ENCODE data around the gene PHC3.
A peak's percentile ranks its signal among the peaks of the same experiment; 100 is the strongest.
"Not testable (repeated sequence)": the region's sequence is repeated elsewhere in the genome, so short reads cannot be mapped to it uniquely, and the experiment has no call there.

The PHC3 gene, protein sequence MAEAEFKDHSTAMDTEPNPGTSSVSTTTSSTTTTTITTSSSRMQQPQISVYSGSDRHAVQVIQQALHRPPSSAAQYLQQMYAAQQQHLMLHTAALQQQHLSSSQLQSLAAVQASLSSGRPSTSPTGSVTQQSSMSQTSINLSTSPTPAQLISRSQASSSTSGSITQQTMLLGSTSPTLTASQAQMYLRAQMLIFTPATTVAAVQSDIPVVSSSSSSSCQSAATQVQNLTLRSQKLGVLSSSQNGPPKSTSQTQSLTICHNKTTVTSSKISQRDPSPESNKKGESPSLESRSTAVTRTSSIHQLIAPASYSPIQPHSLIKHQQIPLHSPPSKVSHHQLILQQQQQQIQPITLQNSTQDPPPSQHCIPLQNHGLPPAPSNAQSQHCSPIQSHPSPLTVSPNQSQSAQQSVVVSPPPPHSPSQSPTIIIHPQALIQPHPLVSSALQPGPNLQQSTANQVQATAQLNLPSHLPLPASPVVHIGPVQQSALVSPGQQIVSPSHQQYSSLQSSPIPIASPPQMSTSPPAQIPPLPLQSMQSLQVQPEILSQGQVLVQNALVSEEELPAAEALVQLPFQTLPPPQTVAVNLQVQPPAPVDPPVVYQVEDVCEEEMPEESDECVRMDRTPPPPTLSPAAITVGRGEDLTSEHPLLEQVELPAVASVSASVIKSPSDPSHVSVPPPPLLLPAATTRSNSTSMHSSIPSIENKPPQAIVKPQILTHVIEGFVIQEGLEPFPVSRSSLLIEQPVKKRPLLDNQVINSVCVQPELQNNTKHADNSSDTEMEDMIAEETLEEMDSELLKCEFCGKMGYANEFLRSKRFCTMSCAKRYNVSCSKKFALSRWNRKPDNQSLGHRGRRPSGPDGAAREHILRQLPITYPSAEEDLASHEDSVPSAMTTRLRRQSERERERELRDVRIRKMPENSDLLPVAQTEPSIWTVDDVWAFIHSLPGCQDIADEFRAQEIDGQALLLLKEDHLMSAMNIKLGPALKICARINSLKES

DNA sequence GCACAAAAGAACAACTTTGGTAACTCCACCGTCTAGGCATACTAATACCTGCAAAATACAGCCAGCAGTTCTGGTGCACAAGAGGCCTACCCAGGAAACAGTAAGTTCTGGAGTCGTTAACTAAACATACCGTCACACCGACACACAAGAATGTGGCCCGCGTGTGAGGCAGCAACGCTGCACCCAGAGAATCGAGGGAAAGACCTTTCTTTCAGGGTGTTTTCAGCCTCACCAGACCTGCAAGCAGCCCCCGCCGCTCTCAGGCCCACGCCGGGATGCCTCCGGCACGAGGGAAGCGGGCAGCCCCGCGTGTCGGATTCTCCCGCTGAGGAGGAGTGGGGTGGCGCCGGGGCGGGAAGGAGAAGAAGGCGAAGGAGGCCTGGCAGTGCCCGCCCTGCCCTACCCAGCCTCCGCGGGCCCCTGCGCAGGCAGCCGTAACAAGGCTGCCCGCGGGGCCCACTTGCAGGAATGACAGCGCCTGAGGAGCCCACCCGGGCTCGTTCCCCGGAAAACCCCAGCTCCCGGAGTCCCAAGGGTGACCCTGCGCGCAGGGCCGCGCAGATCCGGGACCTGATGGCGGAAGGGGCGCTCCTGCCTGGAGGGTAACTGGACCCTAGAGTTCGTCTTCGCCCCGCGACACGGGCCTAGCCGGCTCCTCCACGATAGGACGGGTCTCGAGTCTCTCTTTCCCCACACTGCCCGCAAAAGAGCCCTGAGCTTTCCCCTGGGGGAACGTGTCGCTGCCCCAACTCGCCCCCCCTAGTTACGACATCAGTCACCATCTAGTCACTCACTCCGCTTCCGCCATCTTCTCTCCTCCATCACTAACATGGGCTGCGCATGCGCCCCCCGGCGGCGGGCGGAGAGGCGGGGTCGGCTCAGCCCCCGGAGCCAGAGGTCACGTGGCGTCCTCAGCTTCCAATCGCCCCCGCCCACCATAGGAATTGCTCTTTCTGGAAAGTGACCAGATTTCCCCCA, at the start of gene PHC3:
PHC3 (minus strand) TSS at position 826 of the 978 bp plus-strand sequence; CDS start at position 808, 18 bp downstream.
- peak; percentile 89 for DNase-seq

DNA sequence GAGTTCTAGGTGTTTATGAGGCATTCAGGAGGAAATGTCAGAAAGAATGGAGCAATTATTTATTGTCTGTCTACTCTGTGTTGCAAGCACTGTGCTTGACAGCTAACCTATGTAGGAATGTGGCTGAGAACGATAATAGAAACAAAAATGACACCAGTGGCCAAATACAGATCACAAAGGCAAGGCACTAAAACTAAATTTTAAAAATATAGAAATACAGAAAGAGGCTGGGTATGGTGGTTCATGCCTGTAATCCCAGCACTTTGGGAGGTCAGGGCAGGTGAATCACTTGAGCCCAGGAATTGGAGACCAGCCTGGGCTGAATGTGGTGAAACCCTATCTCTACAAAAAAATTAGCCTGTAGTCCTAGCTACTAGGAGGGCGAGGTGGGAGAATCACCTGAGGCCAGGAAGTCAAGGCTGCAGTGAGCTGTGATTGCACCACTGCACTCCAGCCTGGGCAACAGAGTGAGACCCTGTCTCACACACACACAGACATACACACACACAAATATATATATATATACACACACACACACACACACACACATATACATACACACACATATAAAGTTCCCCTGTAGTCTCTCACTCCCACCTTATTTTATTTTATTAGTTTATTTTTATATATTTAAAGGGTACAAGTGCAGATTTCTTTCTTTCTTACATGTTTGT, 46.7 kb upstream of the PHC3 start:
- DNase-seq, result peak; percentile 42

DNA sequence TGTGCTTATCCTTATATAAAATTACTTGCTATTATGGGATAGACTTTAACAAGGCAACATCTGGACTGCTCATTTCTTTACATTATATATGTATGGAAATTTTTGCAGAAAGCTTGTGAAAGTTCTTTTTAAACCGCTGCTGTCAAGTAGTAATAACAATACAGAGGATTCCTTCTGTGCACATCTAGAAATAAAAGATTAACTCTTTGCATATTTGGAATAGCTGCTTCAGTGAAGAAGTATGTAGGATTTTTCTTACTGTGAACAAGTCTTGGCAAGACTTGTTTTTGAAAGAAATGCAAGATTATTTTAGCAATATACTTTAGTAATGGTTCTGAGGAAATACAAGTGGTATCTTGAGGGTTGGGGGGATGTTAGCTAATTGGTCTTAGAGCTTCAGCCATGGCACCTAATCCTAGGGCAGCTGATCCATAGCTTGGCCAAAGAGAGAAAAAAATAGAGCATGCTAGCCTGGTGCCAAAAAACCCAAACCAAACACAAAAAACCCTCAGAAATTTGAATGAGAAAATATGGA, 45.0 kb upstream of the PHC3 start:
- no peak for DNase-seq

DNA sequence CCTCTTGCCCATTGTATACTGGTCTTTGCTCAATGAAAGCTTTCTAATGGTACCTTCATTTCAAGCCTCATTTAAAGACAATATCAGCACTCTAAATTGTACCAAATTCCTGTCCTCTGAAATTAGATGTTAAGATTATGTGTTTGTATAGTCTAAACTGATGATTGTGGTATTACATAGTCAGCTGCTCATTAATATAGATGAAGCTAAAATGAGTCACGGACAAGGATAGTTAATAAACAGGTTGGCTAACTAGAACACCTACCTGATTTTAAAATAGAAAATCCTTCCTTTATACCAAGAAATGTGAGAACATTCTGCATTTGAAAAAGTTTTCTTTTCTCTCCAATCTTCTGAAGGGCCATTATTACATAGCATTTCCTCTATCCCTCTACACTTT, 43.6 kb upstream of the PHC3 start:
- no peak for DNase-seq

DNA sequence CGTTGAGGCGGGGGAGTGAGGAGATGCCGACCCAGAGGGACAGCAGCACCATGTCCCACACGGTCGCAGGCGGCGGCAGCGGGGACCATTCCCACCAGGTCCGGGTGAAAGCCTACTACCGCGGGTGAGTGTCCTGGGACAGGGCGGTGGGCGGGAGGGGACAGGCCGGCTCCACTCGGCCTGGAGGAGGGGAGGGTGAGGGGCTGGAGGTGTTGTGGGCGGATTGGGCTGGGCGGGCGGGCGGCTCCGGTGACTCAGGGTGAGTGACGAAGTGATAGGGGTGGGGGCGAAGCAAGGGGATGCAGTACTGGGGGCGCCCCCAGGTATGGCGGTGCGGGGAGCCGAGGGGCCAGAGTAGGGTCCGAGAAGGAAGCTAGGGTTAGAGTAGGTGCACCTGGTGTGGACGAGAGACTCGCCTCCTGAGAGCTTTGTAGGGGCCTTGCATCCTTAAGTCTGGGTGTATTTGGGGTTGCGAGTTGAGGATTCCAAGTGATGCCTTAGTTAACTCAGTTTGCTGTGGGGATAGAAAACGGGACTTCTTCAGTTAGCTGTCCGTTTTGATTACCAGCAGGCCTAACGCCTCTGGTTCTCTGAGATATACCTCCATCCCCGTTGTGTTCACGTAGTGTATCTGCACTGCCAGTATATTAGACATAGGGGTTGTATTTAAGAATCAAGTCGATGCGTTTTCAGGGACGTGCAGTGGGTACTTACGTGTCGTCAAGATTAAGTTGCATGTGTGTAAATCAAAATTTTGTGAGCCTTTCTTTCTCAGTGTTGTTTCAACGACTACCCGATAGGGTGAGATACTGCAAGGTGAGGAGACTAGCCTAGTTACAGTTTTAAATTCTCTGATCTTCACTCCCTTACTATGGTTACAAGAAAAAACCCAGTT, 41.4 kb upstream of the PHC3 start:
- peak; percentile 34 for DNase-seq

DNA sequence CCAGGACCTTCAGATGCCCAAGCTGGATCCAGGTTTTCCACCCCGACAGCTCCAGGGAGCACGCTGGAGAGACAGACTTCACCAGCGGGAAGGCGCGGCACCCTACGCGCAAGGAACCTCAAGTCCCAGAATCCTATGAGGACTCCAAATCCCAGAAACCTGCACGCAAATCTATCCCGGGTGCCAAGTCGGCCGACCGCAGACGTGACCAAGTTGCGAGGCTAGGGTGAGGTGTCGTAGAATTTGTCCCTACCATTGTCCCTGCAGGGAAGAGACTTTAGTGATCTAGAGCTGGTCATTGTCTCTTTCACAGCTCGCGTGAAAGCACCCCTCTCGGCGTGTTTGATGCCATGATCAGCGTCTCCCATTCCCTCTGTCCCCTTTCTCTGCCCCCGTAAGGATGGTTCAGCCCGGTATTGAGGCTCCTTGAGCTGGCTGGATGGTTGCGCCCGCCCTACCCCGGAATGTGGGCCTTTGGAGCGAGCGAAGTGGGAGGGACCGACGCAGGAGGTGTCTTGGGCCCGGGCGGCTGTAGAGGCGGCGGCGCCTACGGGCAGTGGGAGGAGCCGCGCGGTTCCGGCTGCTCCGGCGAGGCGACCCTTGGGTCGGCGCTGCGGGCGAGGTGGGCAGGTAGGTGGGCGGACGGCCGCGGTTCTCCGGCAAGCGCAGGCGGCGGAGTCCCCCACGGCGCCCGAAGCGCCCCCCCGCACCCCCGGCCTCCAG, 40.6 kb upstream of the PHC3 start, which contains the start of gene PRKCI:
PRKCI (plus strand) TSS at position 501 of the 723 bp plus-strand sequence. CDS start 246 bp downstream, outside the sequence.
- peak; percentile 98 for DNase-seq

DNA sequence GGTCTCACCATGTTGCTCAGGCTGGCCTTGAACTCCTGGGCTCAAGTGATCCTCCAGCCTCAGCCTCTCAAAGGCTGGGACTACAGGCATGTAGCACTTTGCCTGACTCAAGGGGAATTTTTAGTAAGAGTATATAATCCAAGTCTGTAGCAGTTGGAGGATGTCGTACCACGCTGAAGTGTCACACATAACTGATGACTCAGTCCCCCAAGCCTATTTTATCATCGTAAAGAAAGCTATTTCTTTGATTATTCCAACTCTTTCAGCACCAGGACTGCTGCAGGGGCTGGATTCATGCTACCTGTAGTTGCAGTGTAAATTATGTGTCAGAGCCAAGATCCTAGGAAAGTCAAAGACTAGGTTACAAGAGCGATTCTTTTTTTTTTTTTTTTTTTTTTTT, 39.3 kb upstream of the PHC3 start:
- peak; percentile 29 for DNase-seq

DNA sequence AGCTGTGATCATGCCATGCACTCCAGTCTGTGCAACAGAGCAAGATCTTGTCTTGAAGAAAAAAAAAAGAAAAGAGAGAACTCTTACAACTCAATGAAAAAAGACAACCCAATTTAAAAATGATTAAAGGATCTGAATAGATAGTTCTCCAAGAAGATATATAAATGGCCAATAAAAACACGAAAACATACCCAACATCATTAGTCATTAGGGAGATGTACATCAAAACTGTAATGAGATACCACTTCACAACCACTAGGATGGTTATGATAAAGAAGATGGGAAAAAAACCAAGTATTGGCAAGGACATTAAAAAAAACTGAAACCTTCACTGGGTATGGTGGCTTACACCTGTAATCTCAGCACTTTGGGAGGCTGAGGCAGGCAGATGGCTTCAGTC, 38.3 kb upstream of the PHC3 start:
- no peak for DNase-seq

DNA sequence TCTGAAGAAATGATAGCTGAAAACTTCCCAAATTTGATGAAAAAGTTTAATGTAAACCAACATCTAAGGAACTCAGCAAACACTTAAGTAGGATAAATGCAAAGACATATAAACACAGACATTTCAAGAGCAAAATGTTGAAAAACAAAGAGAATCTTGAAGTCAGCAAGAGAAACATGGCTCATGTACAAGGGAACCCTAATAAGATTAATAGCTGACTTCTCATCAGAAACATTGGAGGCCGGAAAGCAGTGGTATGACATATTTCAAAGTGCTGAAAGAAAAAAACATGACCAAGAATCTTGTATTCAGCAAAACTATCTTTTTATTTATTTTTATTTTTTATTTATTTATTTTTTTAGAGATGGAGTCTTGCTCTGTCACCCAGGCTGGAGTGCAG, 30.1 kb upstream of the PHC3 start:
- DNase-seq, result no peak

DNA sequence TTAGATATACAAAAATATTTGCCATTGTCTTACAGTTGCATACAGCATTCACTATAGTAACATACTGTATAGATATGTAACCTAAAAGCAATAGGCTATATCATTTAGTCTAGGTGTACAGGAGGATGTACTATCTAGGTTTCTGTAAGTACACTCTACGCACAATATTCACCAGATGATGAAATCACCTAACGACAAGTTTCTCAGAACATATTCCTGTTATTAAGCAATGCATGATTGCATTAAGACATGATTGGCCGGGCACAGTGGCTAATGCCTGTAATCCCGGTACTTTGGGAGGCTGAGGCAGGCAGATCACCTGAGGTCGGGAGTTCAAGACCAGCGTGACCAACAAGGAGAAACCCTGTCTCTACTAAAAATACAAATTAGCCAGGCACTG, 26.2 kb upstream of the PHC3 start:
- DNase-seq, result no peak

DNA sequence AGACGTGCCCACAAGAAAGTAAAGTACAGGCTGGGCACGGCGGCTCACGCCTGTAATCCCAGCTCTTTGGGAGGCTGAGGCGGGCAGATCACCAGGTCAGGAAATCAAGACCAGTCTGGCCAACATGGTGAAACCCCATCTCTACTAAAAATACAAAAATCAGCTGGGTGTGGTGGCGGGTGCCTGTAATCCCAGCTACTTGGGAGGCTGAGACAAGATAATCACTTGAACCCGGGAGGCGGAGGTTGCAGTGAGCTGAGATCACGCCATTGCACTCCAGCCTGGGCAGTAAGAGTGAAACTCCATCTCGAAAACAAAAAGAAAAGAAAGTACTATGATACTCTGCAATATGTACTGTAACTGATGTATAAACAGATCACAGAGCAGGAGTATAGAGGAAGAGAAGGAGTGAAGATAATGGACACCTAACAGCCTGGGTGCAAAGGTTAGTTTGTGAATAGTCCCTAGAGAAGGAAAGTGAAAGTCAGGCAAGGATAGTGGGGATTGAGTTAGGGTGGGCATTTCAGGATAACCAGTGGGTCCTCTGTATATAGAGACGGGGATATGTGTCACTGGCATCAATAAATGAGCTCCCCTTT, 24.7 kb upstream of the PHC3 start:
- DNase-seq, result not testable (repeated sequence)

DNA sequence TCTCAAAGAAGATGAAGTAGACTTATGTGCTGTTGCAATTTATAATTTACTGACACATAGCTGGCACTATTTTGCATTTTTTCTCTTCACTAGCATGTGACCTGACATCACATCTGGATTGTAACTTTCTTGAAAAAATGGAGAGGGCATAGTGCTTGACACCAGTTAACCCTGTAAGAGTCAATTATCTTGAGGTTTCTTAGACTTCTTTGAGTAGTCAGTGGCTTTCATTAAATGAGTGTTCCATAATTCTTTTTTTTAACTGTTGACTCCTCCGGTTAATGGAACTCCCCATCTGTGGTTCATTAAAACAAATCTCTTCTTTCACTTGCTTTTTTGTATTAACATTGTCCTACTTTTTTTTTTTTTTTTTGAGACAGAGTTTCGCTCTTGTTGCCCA, 23.8 kb upstream of the PHC3 start:
- DNase-seq, result no peak

DNA sequence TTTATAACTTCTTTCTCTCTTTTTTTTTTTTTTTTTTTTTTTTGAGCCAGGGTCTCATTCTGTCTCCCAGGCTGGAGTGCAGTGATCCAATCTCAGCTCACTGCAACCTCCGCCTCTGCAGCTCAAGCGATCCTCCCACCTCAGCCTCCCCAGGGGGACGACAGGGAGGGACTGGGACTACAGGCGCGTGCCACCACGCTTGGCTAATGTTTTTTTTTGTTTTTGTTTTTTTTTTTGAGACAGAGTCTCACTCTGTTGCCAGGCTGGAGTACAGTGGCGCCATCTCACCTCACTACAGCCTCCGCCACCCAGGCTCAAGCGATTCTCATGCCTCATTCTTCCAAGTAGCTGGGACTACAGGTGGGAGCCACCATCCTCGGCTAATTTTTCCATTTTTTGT, 23.0 kb upstream of the PHC3 start:
- no peak for DNase-seq

DNA sequence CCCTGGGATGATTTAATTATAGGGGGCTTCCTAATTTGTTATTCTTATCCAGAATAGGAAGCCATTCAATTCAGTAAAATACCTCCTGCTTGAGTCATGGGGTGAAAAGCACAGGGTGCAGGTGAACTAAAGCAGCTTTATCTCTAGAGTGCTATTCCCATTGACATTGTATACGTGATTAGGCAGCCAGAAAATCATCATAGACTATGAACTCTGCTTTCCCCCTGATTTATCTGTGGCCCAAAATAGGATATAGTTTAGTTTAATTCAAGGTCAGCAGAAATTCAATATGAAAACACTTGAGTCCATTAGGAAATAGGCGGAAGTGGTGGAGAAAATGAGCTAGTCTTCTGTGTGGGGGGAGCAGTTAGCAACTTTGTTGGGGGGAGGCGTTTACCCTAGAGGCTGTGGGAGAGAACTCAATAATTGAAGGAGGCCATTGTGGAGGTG, 22.5 kb upstream of the PHC3 start:
- DNase-seq, result no peak

DNA sequence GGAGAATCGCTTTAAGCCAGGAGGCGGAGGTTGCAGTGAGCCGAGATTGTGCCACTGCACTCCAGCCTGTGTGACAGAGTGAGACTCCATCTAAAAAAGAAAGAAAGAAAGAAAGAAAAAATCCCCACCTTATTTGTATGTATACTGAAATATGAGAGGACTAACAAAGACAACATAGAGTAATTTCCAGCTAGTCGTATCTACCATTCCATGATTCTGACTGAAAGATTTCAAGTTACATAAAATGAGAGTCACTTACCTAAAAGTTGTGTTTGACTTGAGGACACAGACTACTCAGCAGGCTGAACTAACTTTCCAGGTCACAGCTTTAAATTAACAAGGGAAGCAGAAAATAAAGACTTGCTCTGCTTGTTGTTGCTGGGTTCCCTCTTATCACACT, 21.9 kb upstream of the PHC3 start:
- no peak for DNase-seq

DNA sequence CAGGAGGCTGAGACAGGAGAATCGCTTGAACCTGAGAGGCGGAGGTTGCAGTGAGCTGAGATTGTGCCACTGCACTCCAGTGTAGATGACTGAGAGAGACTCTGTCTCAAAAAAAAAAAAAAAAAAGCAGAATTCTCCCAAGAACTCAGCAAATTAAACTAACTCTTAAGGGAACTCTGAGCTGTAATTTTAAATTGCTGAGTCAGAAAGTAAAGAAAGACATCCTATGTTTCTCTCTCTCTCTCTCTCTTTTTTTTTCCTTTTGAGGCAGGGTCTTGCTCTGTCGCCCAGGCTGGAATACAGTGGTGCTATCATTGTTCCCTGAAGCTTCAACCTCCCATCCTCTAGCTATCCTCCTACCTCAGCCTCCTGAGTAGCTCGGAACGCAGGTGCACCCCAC, 20.0 kb upstream of the PHC3 start:
- no peak for DNase-seq

DNA sequence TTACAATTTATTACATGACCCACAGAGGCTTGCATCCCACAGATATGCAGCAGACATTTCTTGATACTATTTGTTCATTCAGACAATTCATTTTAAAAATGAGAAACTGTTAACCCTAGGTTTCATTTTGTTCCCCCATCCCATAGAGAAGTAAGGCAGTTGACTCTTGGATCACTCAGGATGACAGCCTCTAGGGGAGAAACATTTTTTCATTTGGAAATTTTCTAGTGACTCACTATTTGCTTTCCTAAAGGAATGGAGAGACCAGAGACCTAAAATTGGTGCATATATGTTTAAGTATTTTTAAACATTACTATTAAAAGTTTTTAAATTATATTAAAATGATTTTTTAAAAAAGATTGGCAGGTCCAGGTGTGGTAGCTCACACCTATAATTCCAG, 19.5 kb upstream of the PHC3 start:
- DNase-seq, result no peak

DNA sequence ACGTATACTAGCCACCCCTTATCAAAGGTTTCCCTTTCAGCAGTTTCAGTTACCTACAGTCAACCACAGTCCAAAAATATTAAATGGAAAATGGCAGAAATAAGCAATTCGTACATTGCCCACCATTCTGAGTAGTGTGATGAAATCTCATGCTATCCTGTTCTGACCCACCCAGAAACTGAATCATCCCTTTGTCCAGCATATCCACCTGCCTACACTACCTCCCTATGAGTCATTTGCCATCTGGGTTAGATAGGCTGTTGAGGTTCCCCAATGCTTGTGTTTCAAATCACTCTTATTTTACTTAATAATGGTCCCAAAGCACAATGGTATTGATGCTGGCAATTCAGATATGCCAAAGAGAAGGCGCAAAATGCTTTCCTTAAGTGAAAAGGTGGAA, 15.3 kb upstream of the PHC3 start:
- DNase-seq, result no peak

DNA sequence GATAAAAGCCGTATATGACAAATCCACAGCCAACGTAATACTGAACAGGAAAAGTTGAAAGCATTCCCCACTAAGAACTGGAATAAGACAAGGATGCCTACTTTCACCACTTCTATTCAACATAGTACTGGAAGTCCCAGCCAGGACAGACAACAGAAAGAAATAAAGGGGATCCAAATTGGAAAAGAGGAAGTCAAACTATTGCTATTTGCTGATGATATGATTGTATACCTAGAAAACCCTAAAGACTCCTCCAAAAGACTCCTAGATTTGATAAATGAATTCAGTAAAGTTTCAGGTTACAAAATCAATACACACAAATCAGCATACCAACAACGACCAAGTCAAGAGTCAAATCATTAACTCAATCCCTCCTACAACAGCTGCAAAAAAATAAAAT, 14.2 kb upstream of the PHC3 start:
- DNase-seq, result not testable (repeated sequence)
